ENCODE data around the gene SSC5D.
A peak's percentile ranks its signal among the peaks of the same experiment; 100 is the strongest.

SSC5D gene

GRCh38 chr19:55474269-55475265 lies 13.7 kb upstream of the SSC5D start:
- no peak for DNase-seq

GRCh38 chr19:55476100-55476775 lies 12.0 kb upstream of the SSC5D start, which contains the start of gene ZNF628:
ZNF628 (plus strand) TSS chr19:55476617; CDS start chr19:55479911, 3,294 bp downstream.
- peak; percentile 99 for DNase-seq

- no peak for DNase-seq
Measured at GRCh38 chr19:55477905-55478304, 10.3 kb upstream of the SSC5D start.

GRCh38 chr19:55478364-55478763 lies 9.9 kb upstream of the SSC5D start:
- DNase-seq = no peak

GRCh38 chr19:55479045-55479444 lies 9.2 kb upstream of the SSC5D start:
- DNase-seq = no peak

GRCh38 chr19:55479451-55480230 lies 8.6 kb upstream of the SSC5D start:
- no peak for DNase-seq

- no peak for DNase-seq
Measured at GRCh38 chr19:55481148-55481793, 7.0 kb upstream of the SSC5D start.

GRCh38 chr19:55481794-55482155 lies 6.5 kb upstream of the SSC5D start:
- DNase-seq = no peak

GRCh38 chr19:55482156-55482961 lies 5.9 kb upstream of the SSC5D start:
- DNase-seq = no peak

GRCh38 chr19:55482967-55483705 lies 5.1 kb upstream of the SSC5D start:
- DNase-seq = no peak

GRCh38 chr19:55483706-55484592 lies 4.3 kb upstream of the SSC5D start:
- no peak for DNase-seq

- peak; percentile 83 for DNase-seq
Measured at GRCh38 chr19:55484593-55485438, 3.4 kb upstream of the SSC5D start, which contains the start of gene NAT14. NAT14 (plus strand) TSS chr19:55485188; CDS start chr19:55485709, 521 bp downstream.

GRCh38 chr19:55485439-55486011 lies 2.7 kb upstream of the SSC5D start:
- peak; percentile 31 for DNase-seq

- no peak for DNase-seq
Measured at GRCh38 chr19:55486043-55486970, 1.9 kb upstream of the SSC5D start.

GRCh38 chr19:55486971-55487923 lies 989 bp upstream of the SSC5D start:
- DNase-seq = no peak

All from NCI-H1436 (cell line).